Mucosa of rectum (tissue), 2 donors: ENCODE measurements around the gene GPATCH1.

ENCODE experiments used
- H3K27ac ChIP-seq, 2 donors: one replicate each; pipeline ENCODE4 v1.7.0; 2013; ENCODE audit warnings: inconsistent platforms in 2 of 2, low read depth in 2 of 2, low read length in 2 of 2
- H3K27me3 ChIP-seq, 2 donors: one replicate each; pipeline ENCODE4 v1.7.0; 2013; ENCODE audit warnings: low read length in 2 of 2; ENCODE audit not compliant: control insufficient read depth in 2 of 2, insufficient read depth in 2 of 2
- H3K36me3 ChIP-seq, 2 donors: one replicate each; pipeline ENCODE4 v1.7.0; 2013; ENCODE audit warnings: low read length in 2 of 2; ENCODE audit not compliant: control insufficient read depth in 2 of 2, insufficient read depth in 2 of 2
- H3K4me1 ChIP-seq, 2 donors: one replicate each; pipeline ENCODE4 v1.7.0; 2013; ENCODE audit warnings: low read length in 2 of 2, mild to moderate bottlenecking in 1 of 2; ENCODE audit not compliant: control insufficient read depth in 2 of 2, insufficient read depth in 2 of 2
- H3K4me3 ChIP-seq, 2 donors: one replicate each; pipeline ENCODE4 v1.7.0; 2013; ENCODE audit warnings: low read length in 2 of 2
- H3K9ac ChIP-seq, 2 donors: one replicate each; pipeline ENCODE4 v1.7.0; 2013; ENCODE audit warnings: low read length in 2 of 2, low read depth in 1 of 2, mild to moderate bottlenecking in 1 of 2
- H3K9me3 ChIP-seq, 2 donors: one replicate each; pipeline ENCODE4 v1.7.0; 2013; ENCODE audit warnings: low read length in 2 of 2; ENCODE audit not compliant: control insufficient read depth in 2 of 2
- donor health status: healthy.
- donor health status: Normal muscosa, but diverticular disease.

GPATCH1 gene

GRCh38 chr19:33063753-33064457 is 17.1 kb upstream of the GPATCH1 start:
- Histone ChIP-seq H3K9ac (peak overlapping the region; percentile 79 to 91), H3K4me1 (peaks cover 4 to 15% of the 10 kb centered on the region in 2 donors), H3K27me3 (no peaks in the 10 kb centered on the region), H3K36me3 (no peaks in the 10 kb centered on the region), H3K9me3 (no peaks in the 10 kb centered on the region), H3K4me3 (peak overlapping the region; percentile 73 to 76), H3K27ac (peak overlapping the region; percentile 87 to 89)

- H3K27me3 ChIP-seq = no peaks in the 10 kb centered on the region
- peak overlapping the region in 1 of 2 donors; percentile 91 for H3K9ac ChIP-seq
- peak overlapping the region; percentile 73 to 76 for H3K4me3 ChIP-seq
- no peaks in the 10 kb centered on the region for H3K9me3 ChIP-seq
- H3K36me3 ChIP-seq = no peaks in the 10 kb centered on the region
- peaks cover 4 to 15% of the 10 kb centered on the region in 2 donors for H3K4me1 ChIP-seq
- H3K27ac ChIP-seq = peak overlapping the region; percentile 87 to 89
These were observed 16.6 kb upstream of the GPATCH1 start for GRCh38 chr19:33064458-33064791.

- Histone ChIP-seq H3K27me3 (no peaks in the 10 kb centered on the region), H3K36me3 (no peaks in the 10 kb centered on the region), H3K4me1 (peaks cover 4 to 15% of the 10 kb centered on the region in 2 donors), H3K9me3 (no peaks in the 10 kb centered on the region), H3K4me3 (peak within 1 kb of the TSS; percentile 76 to 80), H3K9ac (peak within 1 kb of the TSS; percentile 79 to 91), H3K27ac (peak within 1 kb of the TSS; percentile 87 to 89)
These were observed 16.0 kb upstream of the GPATCH1 start, which contains the start of gene RHPN2 for GRCh38 chr19:33064792-33065550. Gene RHPN2, minus strand, starts transcription at chr19:33064888. Its CDS starts 36 bp downstream, at chr19:33064852.

GRCh38 chr19:33066543-33066942 is 14.4 kb upstream of the GPATCH1 start:
- no peak overlapping the region for H3K27ac ChIP-seq
- H3K36me3 ChIP-seq = no peaks in the 10 kb centered on the region
- H3K9ac ChIP-seq = no peak overlapping the region
- H3K4me3 ChIP-seq = no peak overlapping the region
- no peaks in the 10 kb centered on the region for H3K9me3 ChIP-seq
- no peaks in the 10 kb centered on the region for H3K27me3 ChIP-seq
- peaks cover 4 to 12% of the 10 kb centered on the region in 2 donors for H3K4me1 ChIP-seq

GRCh38 chr19:33067121-33067520 is 13.9 kb upstream of the GPATCH1 start:
- Histone ChIP-seq H3K9me3 (no peaks in the 10 kb centered on the region), H3K36me3 (no peaks in the 10 kb centered on the region), H3K4me1 (peaks cover 4 to 11% of the 10 kb centered on the region in 2 donors), H3K27me3 (no peaks in the 10 kb centered on the region), H3K9ac (no peak overlapping the region), H3K27ac (no peak overlapping the region), H3K4me3 (no peak overlapping the region)

- no peaks in the 10 kb centered on the region for H3K27me3 ChIP-seq
These were observed 9.1 kb upstream of the GPATCH1 start for GRCh38 chr19:33071887-33072286.

GRCh38 chr19:33075519-33075918 is 5.5 kb upstream of the GPATCH1 start:
- no peaks in the 10 kb centered on the region for H3K9me3 ChIP-seq
- no peaks in the 10 kb centered on the region for H3K27me3 ChIP-seq
- H3K9ac ChIP-seq = no peak overlapping the region
- no peak overlapping the region for H3K4me3 ChIP-seq
- H3K27ac ChIP-seq = no peak overlapping the region
- peaks cover 6 to 11% of the 10 kb centered on the region in 2 donors for H3K4me1 ChIP-seq
- H3K36me3 ChIP-seq = no peaks in the 10 kb centered on the region

More at GRCh38 chr19:33071887-33072286, 9.1 kb upstream of the GPATCH1 start:
- peaks cover 0 to 3% of the 10 kb centered on the region in 2 donors for H3K4me1 ChIP-seq
- H3K9me3 ChIP-seq = no peaks in the 10 kb centered on the region
- H3K27ac ChIP-seq = peak overlapping the region; percentile 9 to 58
- H3K4me3 ChIP-seq = no peak overlapping the region
- H3K36me3 ChIP-seq = no peaks in the 10 kb centered on the region
- H3K9ac ChIP-seq = no peak overlapping the region

- Histone ChIP-seq H3K27me3 (no peaks in the 10 kb centered on the region), H3K4me3 (no peak overlapping the region), H3K27ac (no peak overlapping the region), H3K4me1 (peaks cover 7 to 14% of the 10 kb centered on the region in 2 donors), H3K9me3 (no peaks in the 10 kb centered on the region), H3K36me3 (peaks cover 12 to 13% of the 10 kb centered on the region in 2 donors), H3K9ac (no peak overlapping the region)
These were observed 4.7 kb downstream of the GPATCH1 start for GRCh38 chr19:33085570-33086128.

- Histone ChIP-seq H3K36me3 (peaks cover 16 to 21% of the 10 kb centered on the region in 2 donors), H3K9ac (no peak overlapping the region), H3K27me3 (no peaks in the 10 kb centered on the region), H3K27ac (no peak overlapping the region), H3K4me3 (no peak overlapping the region), H3K9me3 (no peaks in the 10 kb centered on the region), H3K4me1 (peaks cover 2 to 7% of the 10 kb centered on the region in 2 donors)
These were observed 6.0 kb downstream of the GPATCH1 start for GRCh38 chr19:33086955-33087354.

- Histone ChIP-seq H3K9ac (no peak overlapping the region), H3K27me3 (no peaks in the 10 kb centered on the region), H3K27ac (no peak overlapping the region), H3K4me1 (peaks cover under 1 to 5% of the 10 kb centered on the region in 2 donors), H3K9me3 (no peaks in the 10 kb centered on the region), H3K36me3 (peaks cover 30 to 37% of the 10 kb centered on the region in 2 donors), H3K4me3 (no peak overlapping the region)
These were observed 8.0 kb downstream of the GPATCH1 start for GRCh38 chr19:33089010-33089409.
